GM18499 (cell line): ENCODE results near the gene ZNF865.

ENCODE experiments used
- ATAC-seq: cut with Tn5 transposase; IDR thresholded peaks from one replicate; pipeline ENCODE4 v1.9.1; 2021; ENCODE audit warnings: moderate number of reproducible peaks; ENCODE audit not compliant: insufficient read depth, unreplicated experiment

Gene ZNF865

DNA sequence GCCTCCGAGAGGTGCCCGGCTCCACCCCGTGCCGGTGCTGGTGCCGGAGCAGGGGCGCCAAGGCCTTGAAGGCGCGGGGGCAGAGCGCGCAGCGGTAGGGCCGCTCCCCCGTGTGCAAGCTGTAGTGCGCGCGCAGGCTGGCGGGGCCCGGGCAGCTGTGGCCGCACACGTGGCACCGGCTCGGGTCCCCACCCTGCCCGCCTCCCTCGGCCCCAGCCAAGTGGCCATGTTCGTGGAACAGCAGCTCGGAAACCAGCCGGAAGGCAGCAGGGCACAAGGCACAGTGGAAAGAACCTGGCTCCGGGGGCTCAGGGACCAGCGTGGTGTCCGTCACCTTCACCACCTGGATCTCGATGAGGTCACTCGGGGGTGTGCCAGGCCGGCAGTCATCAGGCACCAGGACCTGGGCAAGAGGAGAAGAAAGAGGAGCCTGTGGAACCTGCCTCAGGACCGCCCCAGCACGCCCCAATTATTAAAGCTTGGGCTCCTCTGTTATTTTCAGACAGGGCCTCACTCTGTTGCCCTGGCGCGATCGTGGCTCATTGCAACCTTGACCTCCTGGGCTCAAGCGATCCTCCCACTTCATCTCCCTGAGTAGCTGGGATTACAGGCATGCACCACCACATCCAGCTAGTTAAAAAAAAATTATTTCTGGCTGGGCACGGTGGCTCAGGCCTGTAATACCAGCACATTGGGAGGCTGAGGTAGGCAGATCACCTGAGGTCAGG, 17.0 kb downstream of the ZNF865 start:
- no peak for ATAC-seq

DNA sequence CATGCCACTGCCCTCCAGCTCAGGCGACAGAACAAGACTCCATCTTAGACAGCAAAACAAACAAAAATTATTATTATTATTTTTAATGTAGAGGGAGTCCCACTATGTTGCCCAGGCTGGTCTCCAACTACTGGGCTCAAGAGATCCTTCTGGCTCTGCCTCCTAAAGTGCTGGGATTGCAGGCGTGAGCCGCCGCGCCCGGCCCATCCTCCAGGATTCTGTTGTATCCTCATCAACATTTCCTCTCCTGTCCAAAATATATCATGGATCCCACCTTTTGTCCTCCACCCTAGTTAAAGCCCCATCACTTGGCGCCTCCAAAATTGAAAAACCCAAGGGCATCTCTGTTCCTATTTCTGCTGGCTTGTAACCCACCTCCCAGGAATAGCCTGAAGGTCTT, 17.7 kb downstream of the ZNF865 start:
- ATAC-seq, result no peak

DNA sequence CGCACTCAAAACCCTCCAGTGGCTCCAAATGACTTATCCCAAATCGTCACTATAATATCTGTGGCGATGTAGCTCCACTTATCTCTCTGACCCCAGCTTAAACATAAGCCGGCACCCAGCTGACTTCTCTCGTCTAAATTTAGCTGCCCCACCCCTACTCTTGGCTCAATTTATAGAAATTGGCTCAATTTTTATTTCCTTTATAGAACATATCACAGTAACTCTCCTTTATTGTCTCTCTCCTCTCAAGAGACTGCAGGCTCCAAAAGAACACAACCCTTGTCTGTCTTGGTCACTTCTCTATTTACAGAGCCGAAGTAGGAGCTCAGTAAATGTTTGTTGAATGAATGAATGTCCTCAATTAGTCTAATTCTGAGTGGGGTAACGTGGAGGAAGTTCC, 18.1 kb downstream of the ZNF865 start:
- ATAC-seq, result no peak

DNA sequence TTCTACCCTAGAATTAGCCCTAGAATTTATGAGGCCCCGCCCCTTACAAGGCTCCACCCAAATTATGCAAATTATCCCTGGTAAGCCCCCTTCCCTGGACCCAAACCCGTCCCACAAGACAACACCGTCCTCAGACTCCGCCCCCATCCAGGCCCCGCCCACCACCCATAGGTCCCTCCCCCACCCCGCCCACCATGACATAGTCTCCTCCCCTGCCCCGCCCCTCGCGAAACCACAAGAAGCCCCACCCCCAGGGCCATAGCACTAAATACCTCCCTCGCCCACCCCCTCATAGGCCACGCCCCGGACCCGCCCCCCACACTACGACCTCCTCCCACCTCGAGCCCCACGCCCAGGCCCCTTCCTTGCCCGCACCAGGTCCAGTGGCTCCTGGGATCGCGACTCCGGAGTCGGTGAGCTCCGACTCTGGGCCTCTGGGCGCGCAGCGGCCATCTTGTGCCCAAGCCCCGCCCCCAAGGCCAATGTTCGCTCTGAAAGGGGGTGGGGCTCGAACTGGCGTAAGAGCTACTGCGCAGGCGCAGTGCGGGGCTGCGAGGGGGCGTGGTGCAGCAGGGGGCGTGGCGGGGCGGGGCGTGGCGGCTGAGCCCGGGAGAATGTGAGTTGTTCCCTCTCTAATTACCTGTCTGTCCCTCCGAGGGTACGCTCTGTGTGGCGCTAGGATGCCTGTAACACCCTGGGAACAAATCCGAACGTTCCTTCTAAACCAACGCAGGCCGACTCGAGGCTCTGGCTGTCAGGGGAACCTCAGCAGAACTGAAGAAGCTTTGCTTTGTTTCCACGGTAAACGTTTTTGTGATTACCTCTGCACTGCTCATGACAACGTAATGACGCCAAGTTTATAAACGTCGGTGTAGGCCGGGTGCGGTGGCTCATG, 18.9 kb downstream of the ZNF865 start, which contains the start of gene ZNF784:
Gene ZNF784 (minus strand): TSS at position 458 of the 895 bp plus-strand sequence. CDS start 5 bp downstream, at position 453.
- no peak for ATAC-seq

DNA sequence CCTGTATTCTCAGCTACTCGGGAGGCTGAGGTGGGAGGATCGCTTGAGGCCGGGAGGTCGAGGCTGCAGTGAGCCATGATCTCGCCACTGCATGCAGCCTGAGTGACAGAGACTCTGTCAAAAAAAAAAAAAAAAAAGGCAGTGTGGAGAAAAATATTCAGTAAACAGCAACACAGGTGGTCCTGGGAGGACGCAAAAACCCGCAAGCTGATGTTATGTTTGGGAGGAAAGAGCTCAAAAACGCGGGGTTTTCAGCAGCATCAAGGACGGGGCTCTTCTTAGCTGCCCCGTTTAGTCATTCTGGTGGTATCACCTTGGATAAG, 19.5 kb downstream of the ZNF865 start:
- ATAC-seq, result no peak

DNA sequence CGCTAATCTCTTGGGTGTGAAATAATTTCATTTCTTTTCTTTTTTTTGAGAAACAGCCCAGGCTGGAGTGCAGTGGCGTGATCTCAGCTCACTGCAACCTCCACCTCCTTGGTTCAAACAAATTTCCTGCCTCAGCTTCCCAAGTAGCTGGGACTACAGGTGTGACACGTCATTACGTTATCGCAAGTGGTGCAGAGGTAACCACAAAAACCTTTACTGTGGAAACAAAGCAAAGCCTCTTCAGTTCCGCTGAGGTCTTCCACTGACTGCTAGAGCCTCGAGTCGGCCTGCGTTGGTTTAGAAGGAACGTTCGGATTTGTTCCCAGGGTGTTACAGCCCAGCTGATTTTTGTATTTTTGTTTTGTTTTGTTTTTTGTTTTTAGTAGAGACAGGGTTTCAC, 20.9 kb downstream of the ZNF865 start:
- no peak for ATAC-seq

DNA sequence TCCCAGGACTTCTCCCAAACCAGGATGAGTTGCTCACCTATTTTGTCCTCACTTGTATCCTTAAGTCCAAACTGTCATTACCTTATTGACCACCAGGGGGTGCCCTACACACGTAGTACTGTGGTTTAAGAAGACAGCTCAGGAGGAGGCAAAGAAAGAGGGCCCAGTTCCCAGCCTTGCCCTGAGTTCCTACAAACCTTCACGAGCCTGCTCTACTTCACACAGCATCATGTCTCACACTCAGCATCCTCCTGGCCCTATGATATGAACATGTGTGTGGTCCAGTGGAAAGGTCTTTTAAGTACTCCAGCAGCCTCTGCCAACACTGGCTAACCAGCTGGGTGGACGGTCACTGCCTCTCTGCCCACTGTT, 27.0 kb downstream of the ZNF865 start:
- no peak for ATAC-seq

DNA sequence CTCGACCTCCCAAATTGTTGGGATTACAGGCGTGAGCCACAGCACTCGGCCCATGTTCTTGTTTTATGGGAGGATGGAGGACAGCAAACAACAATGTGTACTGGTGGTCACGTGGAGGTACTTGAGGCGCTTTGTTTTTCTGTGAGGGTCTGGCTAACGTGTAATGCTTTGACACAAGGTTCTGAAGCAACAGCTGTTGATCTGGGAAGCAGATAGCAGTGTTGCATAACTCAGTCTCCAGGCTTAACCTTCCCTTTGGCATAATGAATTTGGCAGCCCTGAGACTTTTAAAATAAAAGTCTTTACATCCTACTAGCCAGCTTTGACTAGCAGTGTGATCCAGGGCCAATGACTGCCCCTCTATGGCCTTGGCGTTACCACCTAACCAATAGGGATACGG, 28.4 kb downstream of the ZNF865 start:
- ATAC-seq, result no peak

DNA sequence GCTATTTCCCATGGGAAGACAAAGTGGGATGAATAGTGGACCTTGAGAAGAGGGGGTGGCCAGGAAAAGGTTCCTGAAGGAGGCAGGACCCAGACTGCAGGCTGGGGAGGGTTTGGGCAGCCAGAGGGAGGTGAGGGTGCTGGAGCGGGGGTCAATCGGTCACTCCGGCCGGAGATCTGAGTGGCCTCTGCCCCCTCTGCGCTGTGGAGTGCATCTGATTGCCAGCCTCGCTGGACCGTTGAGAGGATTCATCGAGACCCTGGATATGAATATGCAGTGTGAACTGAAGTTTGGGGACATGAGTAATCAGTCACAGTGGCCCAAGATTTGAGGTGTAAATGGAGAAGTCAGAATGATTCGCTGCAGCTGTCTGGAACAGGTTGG, 29.9 kb downstream of the ZNF865 start:
- no peak for ATAC-seq

DNA sequence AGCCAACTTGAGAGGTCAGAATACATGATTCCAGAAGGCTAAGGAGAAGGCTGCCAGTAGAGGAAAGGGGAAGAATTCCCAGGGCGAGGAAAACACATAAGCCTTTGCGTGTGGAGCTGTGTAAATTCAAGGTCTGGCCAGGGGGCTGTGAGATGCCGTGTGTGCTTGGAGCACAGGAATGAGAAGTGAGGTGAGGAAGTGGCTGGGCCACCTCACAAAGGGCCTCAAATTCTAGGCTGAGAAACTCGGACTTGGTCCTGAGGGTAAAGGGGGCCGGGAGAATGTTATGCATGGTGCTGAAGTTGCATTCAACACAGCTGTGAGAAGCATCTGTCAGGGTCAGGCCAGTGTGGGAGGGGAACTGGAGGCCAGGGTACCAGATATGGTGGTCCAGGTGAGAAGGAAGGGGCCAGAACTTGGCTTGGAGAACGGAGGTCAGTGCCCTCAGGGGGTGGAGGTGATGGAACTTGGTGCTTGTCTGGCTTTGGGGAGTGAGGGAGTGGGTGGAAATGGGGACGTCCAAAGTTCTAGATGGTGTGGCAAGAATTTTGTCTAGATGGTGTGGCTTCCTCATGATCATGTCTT, 30.5 kb downstream of the ZNF865 start:
- no peak for ATAC-seq

DNA sequence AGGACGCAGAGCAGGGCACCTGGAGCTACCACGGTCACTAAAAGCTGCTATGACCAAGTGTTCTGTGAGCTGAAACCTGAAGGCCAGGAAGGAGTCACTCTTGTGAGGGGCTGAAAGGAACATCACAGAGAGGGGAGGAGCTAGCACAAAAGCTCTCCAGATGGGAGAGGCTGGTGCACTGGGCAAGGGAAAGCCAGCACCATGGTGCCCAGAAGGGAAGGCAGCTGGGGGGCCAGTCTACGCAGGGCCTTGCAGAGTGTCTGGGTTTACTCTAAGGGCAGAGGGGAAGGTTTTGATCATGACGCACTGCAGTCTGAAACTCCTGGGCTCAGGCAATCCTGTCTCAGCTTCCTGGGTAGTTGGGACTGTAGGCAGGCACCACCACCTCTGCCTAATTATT, 31.3 kb downstream of the ZNF865 start:
- no peak for ATAC-seq

DNA sequence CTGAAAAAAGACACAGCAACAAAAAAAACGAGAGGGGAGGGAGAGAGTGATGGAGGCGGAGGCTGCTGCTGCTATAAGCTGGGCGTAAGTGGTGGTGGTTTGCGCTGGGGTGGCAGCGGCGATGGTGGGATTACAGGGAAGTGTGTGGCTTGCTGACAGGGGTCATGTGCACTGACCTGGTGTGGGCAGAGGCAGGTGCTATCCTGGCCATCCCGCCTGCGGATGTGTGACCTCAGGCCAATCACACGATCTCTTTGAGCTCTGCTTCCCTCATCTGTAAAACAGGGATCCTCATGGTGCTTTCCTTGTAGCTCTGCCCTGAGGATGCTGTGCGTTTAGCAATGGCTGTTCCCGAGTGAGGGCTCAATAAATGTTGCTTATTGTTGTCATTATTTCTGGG, 32.1 kb downstream of the ZNF865 start:
- ATAC-seq, result no peak

DNA sequence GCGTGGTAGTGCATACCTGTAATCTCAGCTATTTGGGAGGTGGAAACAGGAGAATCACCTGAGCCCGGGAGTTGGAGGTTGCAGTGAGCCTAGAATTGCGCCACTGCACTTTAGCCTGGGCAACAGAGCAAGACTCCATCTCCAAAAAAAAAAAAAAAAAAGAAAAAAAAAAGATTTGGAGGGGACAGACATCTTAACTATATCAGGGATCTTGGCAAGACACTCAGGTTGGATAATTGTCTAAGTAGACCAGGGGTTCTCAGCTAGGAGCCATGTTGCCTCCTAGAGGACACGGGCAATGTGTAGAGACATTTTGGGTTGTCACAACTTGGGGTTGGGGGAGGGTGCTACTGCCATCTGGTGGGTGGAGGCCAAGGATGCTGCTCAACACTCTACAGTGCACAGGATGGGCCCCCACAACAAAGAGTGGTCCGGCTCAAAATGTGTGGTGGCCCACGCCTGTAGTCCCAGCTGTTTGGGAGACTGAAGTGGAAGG, 33.5 kb downstream of the ZNF865 start:
- ATAC-seq, result no peak

DNA sequence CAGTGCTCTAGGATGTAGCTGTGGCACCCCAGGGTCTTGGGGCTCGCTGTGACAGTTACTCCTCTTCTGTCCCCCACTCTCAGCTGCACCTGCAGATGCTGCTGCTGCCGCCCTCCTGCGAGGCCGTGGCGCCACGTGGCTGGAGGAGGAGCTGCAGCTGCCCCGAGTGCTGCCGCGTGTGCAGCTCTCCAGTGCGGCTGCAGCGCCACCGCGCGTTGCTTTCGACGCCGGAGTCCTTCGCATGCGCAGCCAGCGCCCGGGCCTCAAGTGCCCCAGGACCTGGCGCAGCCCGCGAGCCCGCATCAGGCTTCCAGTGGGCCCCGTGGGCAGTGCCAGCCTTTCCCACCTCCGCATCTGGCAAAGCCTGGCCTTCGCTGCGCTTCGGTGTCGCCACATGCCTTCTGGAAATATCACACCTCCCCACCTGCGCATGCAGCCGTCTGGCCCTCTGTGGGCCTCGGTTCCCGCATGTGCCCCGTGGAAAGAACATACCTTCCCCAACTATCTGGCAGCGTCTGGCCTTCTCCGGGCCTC, 34.7 kb downstream of the ZNF865 start:
- no peak for ATAC-seq

DNA sequence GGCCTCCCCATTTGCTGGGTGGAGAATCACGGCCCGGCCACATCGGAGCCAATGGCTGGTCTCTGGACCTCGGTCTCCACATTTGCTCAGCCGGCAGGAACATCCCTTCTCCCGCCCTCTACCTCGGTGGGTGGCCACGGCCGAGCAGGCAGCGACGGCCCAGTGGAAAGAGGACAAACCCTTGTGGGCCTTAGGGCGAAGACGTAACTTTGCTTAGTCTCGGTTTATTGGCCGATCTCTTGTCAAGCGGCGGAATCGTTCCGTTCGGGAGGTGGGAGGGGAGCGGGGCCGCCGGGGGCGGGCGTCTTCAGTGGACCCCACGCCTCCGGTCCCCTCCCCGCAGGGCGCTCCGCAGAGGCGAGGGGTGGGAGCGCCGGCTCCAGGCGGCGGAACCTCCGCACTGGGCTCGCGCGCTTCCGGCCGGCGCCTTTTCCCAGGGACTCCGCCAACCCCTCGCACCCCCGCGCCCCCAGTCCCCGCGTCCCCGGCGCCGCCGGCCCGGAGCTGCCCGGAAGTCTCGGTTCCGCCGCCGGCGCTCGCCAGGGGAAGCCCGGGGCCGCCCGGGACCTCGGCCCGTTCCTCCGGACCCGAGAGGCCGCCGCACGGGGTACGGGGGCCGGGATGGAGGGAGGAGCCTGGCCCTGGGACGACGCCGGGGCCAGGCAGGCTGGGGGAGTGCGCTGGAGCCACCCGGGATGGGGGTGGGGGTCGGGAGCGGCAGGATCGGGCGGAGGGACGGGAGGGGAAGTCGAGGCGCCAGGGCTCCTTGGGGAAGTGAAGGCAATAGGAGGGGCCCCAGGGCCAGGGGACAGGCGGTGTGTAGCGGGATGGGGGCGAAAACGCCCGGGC, 35.4 kb downstream of the ZNF865 start, which contains the start of gene ZNF580:
Gene ZNF580 (plus strand): TSS at position 426 of the 849 bp plus-strand sequence. CDS start 1,507 bp downstream, outside the sequence.
- ATAC-seq, result no peak

DNA sequence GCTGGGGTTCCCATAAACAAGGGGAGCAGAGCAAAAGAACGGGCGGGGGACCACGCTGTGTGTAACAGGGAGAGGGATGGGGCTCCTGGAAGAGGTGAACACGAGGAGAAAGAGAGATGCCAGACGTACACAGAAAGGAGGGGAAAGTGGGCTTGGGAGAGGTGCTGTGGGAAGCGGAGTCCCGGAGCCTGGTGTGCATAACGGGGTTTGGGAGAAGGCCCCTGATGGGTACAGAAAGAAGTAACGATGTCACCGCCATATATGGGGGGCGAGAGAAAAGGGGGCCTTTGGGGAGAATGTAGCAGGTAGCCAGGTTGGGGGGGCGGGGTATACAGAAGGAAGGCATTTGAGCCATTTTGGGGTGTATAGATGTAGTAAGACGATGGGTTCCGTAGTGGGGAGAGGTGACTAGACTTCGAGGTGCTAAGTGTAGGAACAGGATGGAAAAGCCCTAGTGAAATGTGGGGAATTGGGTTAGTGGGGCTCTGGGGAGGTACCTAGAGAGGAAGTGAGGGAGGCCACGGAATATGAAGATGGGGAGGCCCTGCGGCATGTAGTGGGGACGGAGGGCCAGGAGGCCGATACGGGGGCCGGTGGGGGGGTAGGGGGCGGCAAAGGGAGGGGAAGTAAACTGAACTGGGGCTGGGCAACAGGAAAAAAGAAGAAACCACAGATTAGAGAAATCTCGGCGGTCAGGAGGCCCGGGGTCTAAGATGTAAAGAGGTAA, 36.1 kb downstream of the ZNF865 start:
- no peak for ATAC-seq

DNA sequence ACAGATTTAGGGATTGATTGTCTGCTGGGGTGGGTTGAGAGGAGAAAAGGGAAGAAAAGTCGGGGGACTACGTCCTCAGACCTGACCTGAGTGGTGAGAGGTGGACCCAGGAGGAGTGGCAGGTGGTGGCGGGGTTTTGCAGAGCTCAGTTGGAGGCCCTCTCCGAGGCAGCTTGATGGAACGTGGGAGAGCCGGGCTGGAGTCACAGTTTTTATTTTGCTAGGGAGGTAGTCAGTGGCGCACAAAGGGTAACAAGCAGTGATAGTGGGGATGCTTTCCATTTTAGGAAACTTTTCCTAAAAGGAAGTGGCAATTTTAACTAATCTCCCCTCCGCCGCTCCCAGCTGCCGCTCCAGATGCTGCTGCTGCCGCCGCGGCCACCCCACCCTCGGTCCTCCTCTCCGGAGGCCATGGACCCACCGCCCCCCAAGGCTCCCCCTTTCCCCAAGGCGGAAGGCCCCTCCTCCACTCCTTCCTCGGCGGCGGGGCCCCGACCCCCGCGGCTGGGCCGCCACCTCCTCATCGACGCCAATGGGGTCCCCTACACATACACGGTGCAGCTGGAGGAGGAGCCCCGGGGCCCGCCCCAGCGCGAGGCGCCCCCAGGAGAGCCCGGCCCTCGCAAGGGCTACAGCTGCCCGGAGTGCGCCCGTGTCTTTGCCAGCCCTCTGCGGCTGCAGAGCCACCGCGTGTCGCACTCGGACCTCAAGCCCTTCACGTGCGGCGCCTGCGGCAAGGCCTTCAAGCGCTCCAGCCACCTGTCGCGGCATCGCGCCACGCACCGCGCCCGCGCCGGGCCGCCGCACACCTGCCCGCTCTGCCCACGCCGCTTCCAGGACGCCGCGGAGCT, 36.9 kb downstream of the ZNF865 start:
- no peak for ATAC-seq
